Adipose tissue (tissue), 3 donors: Measurements from ENCODE around the gene CYSTM1. TPM values are rescaled to one million over a fixed set of nuclear protein-coding genes. Genes with fewer than 3 reads are reported as not detected.

Experiments used
- H3K27ac ChIP-seq: one replicate; pipeline ENCODE4 v1.5.1; 2013; ENCODE audit warnings: low read depth, low read length
- WGBS, 3 donors: extraction: QIAGEN DNeasy Blood & Tissue Kit; methylation state at CpG; one replicate each; pipeline ENCODE4 v1.1.7; 2013; 5-methylcytosine and 5-hydroxymethylcytosine counted together
- polyA plus RNA-seq, 3 donors: library from polyadenylated mRNA; stranded (reverse); fragments of 200-250 nt; gene quantifications; one replicate each; pipeline ENCODE4 v1.2.3, GENCODE V29; 2013
- donor health status: healthy with polysubstance abuse.
- donor health status: Bipolar disorder and iron deficiency.
- donor health status: healthy.

CYSTM1 gene
- polyA plus RNA-seq, 3 donors = 72.8 to 218 (median 107) TPM

- 88 to 94% (median 93%) methylated on average over 2 of the region's 2 CpGs for WGBS, 3 donors
- H3K27ac ChIP-seq = no peak overlapping the region
Measured at GRCh38 chr5:140259500-140259899, 84.5 kb downstream of the CYSTM1 start.

GRCh38 chr5:140260089-140260656 lies 85.2 kb downstream of the CYSTM1 start:
- H3K27ac ChIP-seq = no peak overlapping the region

GRCh38 chr5:140261403-140262171 lies 86.6 kb downstream of the CYSTM1 start:
- H3K27ac ChIP-seq = no peak overlapping the region
- WGBS, 3 donors = 22 to 43% (median 35%) methylated on average over 8 of the region's 8 CpGs

More at GRCh38 chr5:140260089-140260656, 85.2 kb downstream of the CYSTM1 start:
- WGBS, 3 donors = 97 to 99% (median 99%) methylated on average over 2 of the region's 2 CpGs

GRCh38 chr5:140262221-140262620 lies 87.2 kb downstream of the CYSTM1 start:
- WGBS, 3 donors = 87 to 94% (median 90%) methylated on average over 3 of the region's 3 CpGs
- H3K27ac ChIP-seq = no peak overlapping the region

GRCh38 chr5:140262839-140263238 lies 87.9 kb downstream of the CYSTM1 start:
- 77 to 92% (median 84%) methylated on average over 3 of the region's 3 CpGs for WGBS, 3 donors
- no peak overlapping the region for H3K27ac ChIP-seq

GRCh38 chr5:140265845-140266244 lies 90.9 kb downstream of the CYSTM1 start:
- no peak overlapping the region for H3K27ac ChIP-seq
- 84 to 100% (median 97%) methylated on average over 1 of the region's 1 CpG for WGBS, 3 donors

- no peak overlapping the region for H3K27ac ChIP-seq
- WGBS, 3 donors = 34 to 96% (median 81%) methylated on average over 6 of the region's 6 CpGs
Measured at GRCh38 chr5:140266471-140267200, 91.6 kb downstream of the CYSTM1 start.

GRCh38 chr5:140267201-140267540 lies 92.2 kb downstream of the CYSTM1 start:
- no peak overlapping the region for H3K27ac ChIP-seq
- WGBS, 3 donors = 31 to 84% (median 77%) methylated on average over 3 of the region's 3 CpGs

- H3K27ac ChIP-seq = no peak overlapping the region
- 44 to 47% (median 45%) methylated on average over 9 of the region's 9 CpGs for WGBS, 3 donors
Measured at GRCh38 chr5:140267559-140268018, 92.6 kb downstream of the CYSTM1 start.

GRCh38 chr5:140270008-140270407 lies 95.0 kb downstream of the CYSTM1 start:
- no peak overlapping the region for H3K27ac ChIP-seq

GRCh38 chr5:140273401-140273877 lies 98.5 kb downstream of the CYSTM1 start:
- no peak overlapping the region for H3K27ac ChIP-seq
- WGBS, 3 donors = 43 to 83% (median 46%) methylated on average over 6 of the region's 6 CpGs

- no peak overlapping the region for H3K27ac ChIP-seq
Measured at GRCh38 chr5:140275837-140276236, 100.8 kb downstream of the CYSTM1 start.

GRCh38 chr5:140282266-140282665 lies 107.3 kb downstream of the CYSTM1 start:
- 92 to 98% (median 95%) methylated on average over 2 of the region's 2 CpGs for WGBS, 3 donors
- H3K27ac ChIP-seq = no peak overlapping the region

- WGBS, 3 donors = 79 to 92% (median 81%) methylated on average over 3 of the region's 3 CpGs
Measured at GRCh38 chr5:140284013-140284412, 109.0 kb downstream of the CYSTM1 start.

GRCh38 chr5:140286424-140286823 lies 111.4 kb downstream of the CYSTM1 start:
- WGBS, 3 donors = 81 to 96% (median 88%) methylated on average over 4 to 5 of the region's 5 CpGs
- no peak overlapping the region for H3K27ac ChIP-seq

More at GRCh38 chr5:140284013-140284412, 109.0 kb downstream of the CYSTM1 start:
- H3K27ac ChIP-seq = no peak overlapping the region

GRCh38 chr5:140287801-140288521 lies 113.0 kb downstream of the CYSTM1 start:
- H3K27ac ChIP-seq = no peak overlapping the region
- WGBS, 3 donors = 83 to 86% (median 85%) methylated on average over 7 of the region's 7 CpGs

GRCh38 chr5:140292212-140293036 lies 117.4 kb downstream of the CYSTM1 start:
- 24 to 92% (median 83%) methylated on average over 1 of the region's 1 CpG for WGBS, 3 donors
- no peak overlapping the region for H3K27ac ChIP-seq
